AG08396 (cell line): ENCODE results near the gene BBOX1.

Experiments used
- DNase-seq: peaks from one replicate; pipeline ENCODE4 v3.0.0; 2012; ENCODE audit warnings: low spot score, mixed read lengths

Gene BBOX1

GRCh38 chr11:27025312-27025955 lies 15.2 kb upstream of the BBOX1 start:
- no peak for DNase-seq

- DNase-seq = no peak
These were observed 14.5 kb upstream of the BBOX1 start for GRCh38 chr11:27025957-27026733.

GRCh38 chr11:27028561-27028965 lies 12.1 kb upstream of the BBOX1 start:
- no peak for DNase-seq

GRCh38 chr11:27029966-27030365 lies 10.6 kb upstream of the BBOX1 start:
- no peak for DNase-seq

- no peak for DNase-seq
These were observed 8.9 kb upstream of the BBOX1 start for GRCh38 chr11:27031754-27032153.

- no peak for DNase-seq
These were observed 742 bp upstream of the BBOX1 start for GRCh38 chr11:27039873-27040272.

GRCh38 chr11:27041141-27041899 lies 705 bp downstream of the BBOX1 start:
- no peak for DNase-seq

GRCh38 chr11:27046956-27047355 lies 6.3 kb downstream of the BBOX1 start:
- DNase-seq = no peak

GRCh38 chr11:27052668-27053067 lies 12.1 kb downstream of the BBOX1 start:
- DNase-seq = no peak

GRCh38 chr11:27055065-27055682 lies 14.6 kb downstream of the BBOX1 start:
- DNase-seq = no peak

- no peak for DNase-seq
These were observed 16.6 kb downstream of the BBOX1 start for GRCh38 chr11:27057091-27057780.

- no peak for DNase-seq
These were observed 17.8 kb downstream of the BBOX1 start for GRCh38 chr11:27058456-27058855.

GRCh38 chr11:27059431-27059830 lies 18.8 kb downstream of the BBOX1 start:
- no peak for DNase-seq

- no peak for DNase-seq
These were observed 20.3 kb downstream of the BBOX1 start for GRCh38 chr11:27060816-27061460.

- no peak for DNase-seq
These were observed 20.8 kb downstream of the BBOX1 start for GRCh38 chr11:27061461-27061821.

GRCh38 chr11:27064086-27064485 lies 23.5 kb downstream of the BBOX1 start:
- DNase-seq = no peak

- peak; percentile 10 for DNase-seq
These were observed 34.6 kb downstream of the BBOX1 start for GRCh38 chr11:27075192-27075591.

GRCh38 chr11:27075655-27076054 lies 35.0 kb downstream of the BBOX1 start:
- DNase-seq = no peak

GRCh38 chr11:27076121-27076589 lies 35.5 kb downstream of the BBOX1 start:
- DNase-seq = no peak

- DNase-seq = no peak
These were observed 40.4 kb downstream of the BBOX1 start for GRCh38 chr11:27081056-27081455.

- DNase-seq = no peak
These were observed 42.6 kb downstream of the BBOX1 start for GRCh38 chr11:27083241-27083640.
